Stomach (tissue), 9 donors: ENCODE data around the gene NFATC1. TPM values are rescaled to one million over a fixed set of nuclear protein-coding genes. Genes with fewer than 3 reads are reported as not detected.

Source experiments
- DNase-seq, 2 donors: peaks; one replicate each; pipeline versions ENCODE4 v3.0.0 to v3.0.0-alpha.2; 2013 to 2019
- H3K27ac ChIP-seq, 5 donors: fragments of 200-600 bp in 4 of 5; sonication (generic) in 4 of 5; one replicate each; pipeline ENCODE4 v1.5.1; 2013 to 2019; ENCODE audit warnings: mild to moderate bottlenecking in 1 of 5, moderate library complexity in 1 of 5
- H3K27me3 ChIP-seq, 3 donors: fragments of 200-600 bp; sonication (generic); one replicate each; pipeline ENCODE4 v1.5.1; 2017 to 2019; ENCODE audit warnings: mixed run types in 1 of 3
- H3K36me3 ChIP-seq, 4 donors: fragments of 200-600 bp; sonication (generic); 1 replicate in 3 of 4; 2 replicates in 1 of 4; pipeline ENCODE4 v1.5.1; 2016 to 2019
- H3K4me1 ChIP-seq, 4 donors: fragments of 200-600 bp; sonication (generic); one replicate each; pipeline ENCODE4 v1.5.1; 2016 to 2019
- H3K4me3 ChIP-seq, 4 donors: fragments of 200-600 bp; sonication (generic) in 3 of 4; one replicate each; pipeline ENCODE4 v1.5.1; 2016 to 2019; ENCODE audit warnings: mild to moderate bottlenecking in 1 of 4
- H3K9me3 ChIP-seq, 4 donors: fragments of 200-600 bp; sonication (generic); one replicate each; pipeline ENCODE4 v1.5.1; 2016 to 2019
- CTCF ChIP-seq, 7 experiments: fragments of 450-650 bp in 4 of 7; fragments of 200-600 bp in 3 of 7; sonication (generic) in 3 of 7; IDR thresholded peaks; one replicate each; pipeline ENCODE4 v1.5.1; 2016 to 2019; ENCODE audit warnings: antibody characterized with exemption in 7 of 7, control low read depth in 2 of 7, mild to moderate bottlenecking in 1 of 7
- EP300 ChIP-seq: sonication (generic); formaldehyde crosslinking; IDR thresholded peaks from one replicate; pipeline ENCODE4 v1.6.1; 2017; ENCODE audit warnings: antibody characterized with exemption
- POLR2A ChIP-seq, 4 donors: fragments of 450-650 bp; IDR thresholded peaks; one replicate each; pipeline ENCODE4 v1.6.1; 2016; ENCODE audit warnings: antibody characterized with exemption in 4 of 4, control low read depth in 2 of 4, mild to moderate bottlenecking in 1 of 4, moderate library complexity in 1 of 4
- POLR2AphosphoS5 ChIP-seq, 3 donors: sonication (generic); formaldehyde crosslinking; IDR thresholded peaks; one replicate each; pipeline ENCODE4 v1.6.1; 2016; ENCODE audit warnings: antibody characterized with exemption in 3 of 3
- WGBS, 5 donors: extraction: QIAGEN DNeasy Blood & Tissue Kit in 3 of 5; methylation state at CpG; one replicate each; pipeline versions ENCODE4 v1.1.5 to v1.1.7; 2013 to 2018; 5-methylcytosine and 5-hydroxymethylcytosine counted together
- intact Hi-C: fragments of 100-400 bp; cut with DNase I; formaldehyde crosslinking; loops from one replicate; pipeline ENCODE4 v1.15.1; 2023; ENCODE audit warnings: low total_unique reads
- polyA plus RNA-seq, 3 donors: library from polyadenylated mRNA; stranded (reverse); fragments of 200-250 nt; gene quantifications; one replicate each; pipeline ENCODE4 v1.2.3, GENCODE V29; 2013
- total RNA-seq, 5 donors: library from RNA; depleted of rRNA; stranded (reverse); fragments of >200 nt; gene quantifications; one replicate each; pipeline versions ENCODE4 v1.1.0 to v1.2.3, GENCODE V29; 2014 to 2016
- donor health status: healthy with polysubstance abuse.
- donor health status: Bipolar disorder and iron deficiency.
- donor health status: healthy.

The NFATC1 gene
- total and polyA plus RNA-seq, 8 donors, result 2.6 to 14.0 (median 6.1) TPM

GRCh38 chr18:79483971-79484491 lies 88.3 kb downstream of the NFATC1 start:
- intact Hi-C loops, result no loop called here
- peaks cover 0 to 12% (median 8%) of the 10 kb centered on the region in 4 donors for H3K4me1 ChIP-seq
- H3K27ac ChIP-seq, result no peak overlapping the region
- no peak for DNase-seq
- no peaks in the 10 kb centered on the region for H3K27me3 ChIP-seq
- H3K9me3 ChIP-seq, result no peaks in the 10 kb centered on the region
- TF ChIP-seq POLR2AphosphoS5 (IDR thresholded peaks at IDR 0.05), result no peak
- TF ChIP-seq EP300, result no peak
- H3K4me3 ChIP-seq, result no peak overlapping the region
- WGBS, 5 donors, result 85 to 94% (median 90%) methylated on average over 6 to 15 of the region's 15 CpGs
- H3K36me3 ChIP-seq, result peaks cover 14 to 38% (median 32%) of the 10 kb centered on the region in 4 donors

GRCh38 chr18:79484661-79485621 lies 89.2 kb downstream of the NFATC1 start:
- H3K4me3 ChIP-seq, result no peak overlapping the region
- no peaks in the 10 kb centered on the region for H3K27me3 ChIP-seq
- TF ChIP-seq EP300, result no peak
- no peak for TF ChIP-seq CTCF (IDR thresholded peaks at IDR 0.05)
- TF ChIP-seq POLR2A (IDR thresholded peaks at IDR 0.05), result no peak
- TF ChIP-seq POLR2AphosphoS5 (IDR thresholded peaks at IDR 0.05), result no peak
- H3K4me1 ChIP-seq, result peaks cover 0 to 12% (median 8%) of the 10 kb centered on the region in 4 donors
- intact Hi-C loops, result no loop called here
- no peaks in the 10 kb centered on the region for H3K9me3 ChIP-seq
- peak in 1 of 2 donors; percentile 79 for DNase-seq
- H3K36me3 ChIP-seq, result peaks cover 14 to 36% (median 34%) of the 10 kb centered on the region in 4 donors
- H3K27ac ChIP-seq, result no peak overlapping the region
- 59 to 74% (median 67%) methylated on average over 40 to 50 of the region's 50 CpGs for WGBS, 5 donors

GRCh38 chr18:79485788-79486355 lies 90.1 kb downstream of the NFATC1 start:
- Histone ChIP-seq H3K4me1 (peaks cover 0 to 12% (median 8%) of the 10 kb centered on the region in 4 donors), H3K27ac (no peak overlapping the region), H3K27me3 (no peaks in the 10 kb centered on the region), H3K9me3 (no peaks in the 10 kb centered on the region), H3K4me3 (no peak overlapping the region), H3K36me3 (peaks cover 14 to 36% (median 34%) of the 10 kb centered on the region in 4 donors)
- TF ChIP-seq POLR2A (IDR thresholded peaks at IDR 0.05) (no peak), CTCF (IDR thresholded peaks at IDR 0.05) (no peak), EP300 (no peak), POLR2AphosphoS5 (IDR thresholded peaks at IDR 0.05) (no peak)
- WGBS, 5 donors, result 63 to 75% (median 71%) methylated on average over 16 of the region's 16 CpGs
- DNase-seq, result peak in 1 of 2 donors; percentile 66
- intact Hi-C loops, result no loop called here

GRCh38 chr18:79486356-79487182 lies 90.8 kb downstream of the NFATC1 start:
- Histone ChIP-seq H3K27ac (no peak overlapping the region), H3K27me3 (no peaks in the 10 kb centered on the region), H3K4me1 (peaks cover 0 to 12% (median 8%) of the 10 kb centered on the region in 4 donors), H3K36me3 (peaks cover 14 to 36% (median 34%) of the 10 kb centered on the region in 4 donors), H3K9me3 (no peaks in the 10 kb centered on the region), H3K4me3 (no peak overlapping the region)
- WGBS, 5 donors, result 85 to 94% (median 90%) methylated on average over 34 to 69 of the region's 69 CpGs
- DNase-seq, result no peak
- TF ChIP-seq EP300 (no peak), POLR2AphosphoS5 (IDR thresholded peaks at IDR 0.05) (no peak), POLR2A (IDR thresholded peaks at IDR 0.05) (no peak), CTCF (IDR thresholded peaks at IDR 0.05) (no peak)
- intact Hi-C loops, result no loop called here
